Breast epithelium (tissue), 4 donors: ENCODE results near the gene EFCAB5. TPM values are rescaled to one million over a fixed set of nuclear protein-coding genes. Genes with fewer than 3 reads are reported as not detected.
A peak's percentile ranks its signal among the peaks of the same experiment; 100 is the strongest.

Experiments
- DNase-seq, 2 donors: peaks; one replicate each; pipeline ENCODE4 v3.0.0-alpha.2; 2019; ENCODE audit warnings: low spot score in 2 of 2
- H3K27ac ChIP-seq, 2 donors: fragments of 200-600 bp; sonication (generic) in 1 of 2; one replicate each; pipeline ENCODE4 v1.5.1; 2016 to 2019; ENCODE audit warnings: mild to moderate bottlenecking in 1 of 2
- H3K27me3 ChIP-seq, 2 donors: fragments of 200-600 bp; sonication (generic) in 1 of 2; one replicate each; pipeline versions ENCODE4 v1.5.1 to v1.6.0; 2017 to 2019; ENCODE audit warnings: control low read depth in 1 of 2, mild to moderate bottlenecking in 1 of 2
- H3K36me3 ChIP-seq: fragments of 200-600 bp; one replicate; pipeline ENCODE4 v1.5.1; 2019
- H3K4me1 ChIP-seq, 2 donors: fragments of 200-600 bp; sonication (generic); one replicate each; pipeline ENCODE4 v1.5.1; 2016 to 2019; ENCODE audit warnings: control low read depth in 1 of 2
- H3K4me3 ChIP-seq, 3 donors: fragments of 200-600 bp; sonication (generic); 1 replicate in 2 of 3; 2 replicates in 1 of 3; pipeline ENCODE4 v1.5.1; 2016 to 2019; ENCODE audit warnings: mild to moderate bottlenecking in 3 of 3, moderate library complexity in 2 of 3
- H3K9me3 ChIP-seq, 2 donors: fragments of 200-600 bp; sonication (generic) in 1 of 2; one replicate each; pipeline ENCODE4 v1.5.1; 2016 to 2019; ENCODE audit warnings: control low read depth in 1 of 2
- CTCF ChIP-seq, 3 donors: fragments of 450-650 bp; IDR thresholded peaks; one replicate each; pipeline ENCODE4 v1.5.1; 2016 to 2017; ENCODE audit warnings: antibody characterized with exemption in 3 of 3, mild to moderate bottlenecking in 3 of 3, moderate library complexity in 3 of 3
- POLR2A ChIP-seq: fragments of 450-650 bp; IDR thresholded peaks from one replicate; pipeline ENCODE4 v1.6.1; 2016; ENCODE audit warnings: antibody characterized with exemption, mild to moderate bottlenecking, moderate library complexity
- POLR2AphosphoS5 ChIP-seq, 3 donors: sonication (generic); formaldehyde crosslinking; IDR thresholded peaks; one replicate each; pipeline ENCODE4 v1.6.1; 2017; ENCODE audit warnings: antibody characterized with exemption in 3 of 3
- intact Hi-C: fragments of 100-400 bp; cut with DNase I; formaldehyde crosslinking; loops from one replicate; pipeline ENCODE4 v1.15.1; 2023; ENCODE audit warnings: low total_unique reads
- total RNA-seq, 3 donors: library from RNA; depleted of rRNA; stranded (reverse); fragments of >200 nt; gene quantifications; one replicate each; pipeline ENCODE4 v1.1.0, GENCODE V29; 2016

Gene EFCAB5
- total RNA-seq, 3 donors from 2014 or later: 0.29 to 0.80 TPM; not detected in 1

GRCh38 chr17:30093463-30094147 lies 152.2 kb downstream of the EFCAB5 start:
- Histone ChIP-seq H3K27me3 (no peaks in the 10 kb centered on the region), H3K27ac (no peak overlapping the region), H3K4me3 (no peak overlapping the region), H3K36me3 (no peaks in the 10 kb centered on the region), H3K4me1 (no peaks in the 10 kb centered on the region), H3K9me3 (no peaks in the 10 kb centered on the region)
- DNase-seq: no peak
- intact Hi-C loops: no loop called here
- peak; percentile 65 to 70 (median 65) for TF ChIP-seq CTCF (IDR thresholded peaks at IDR 0.05)
- no peak for TF ChIP-seq POLR2A

- H3K36me3 ChIP-seq: no peaks in the 10 kb centered on the region
- intact Hi-C loops: no loop called here
- no peak for DNase-seq
- H3K9me3 ChIP-seq: no peaks in the 10 kb centered on the region
- H3K27me3 ChIP-seq: no peaks in the 10 kb centered on the region
- H3K27ac ChIP-seq: no peak overlapping the region
- TF ChIP-seq POLR2A (no peak), POLR2AphosphoS5 (IDR thresholded peaks at IDR 0.05) (no peak), CTCF (IDR thresholded peaks at IDR 0.05) (peak in 1 of 3 donors; percentile 32)
- H3K4me3 ChIP-seq: no peak overlapping the region
- no peaks in the 10 kb centered on the region for H3K4me1 ChIP-seq
These were observed 154.2 kb downstream of the EFCAB5 start for GRCh38 chr17:30095507-30096244.

- TF ChIP-seq POLR2A (no peak), POLR2AphosphoS5 (IDR thresholded peaks at IDR 0.05) (no peak), CTCF (IDR thresholded peaks at IDR 0.05) (no peak)
- Histone ChIP-seq H3K27me3 (no peaks in the 10 kb centered on the region), H3K4me1 (no peaks in the 10 kb centered on the region), H3K9me3 (no peaks in the 10 kb centered on the region), H3K36me3 (no peaks in the 10 kb centered on the region), H3K4me3 (no peak overlapping the region), H3K27ac (no peak overlapping the region)
- intact Hi-C loops: no loop called here
- no peak for DNase-seq
These were observed 160.4 kb downstream of the EFCAB5 start for GRCh38 chr17:30101686-30102390.

GRCh38 chr17:30103921-30104320 lies 162.5 kb downstream of the EFCAB5 start:
- no peak overlapping the region for H3K27ac ChIP-seq
- H3K27me3 ChIP-seq: no peaks in the 10 kb centered on the region
- no peaks in the 10 kb centered on the region for H3K36me3 ChIP-seq
- no peaks in the 10 kb centered on the region for H3K9me3 ChIP-seq
- no peak for DNase-seq
- intact Hi-C loops: no loop called here
- no peaks in the 10 kb centered on the region for H3K4me1 ChIP-seq
- H3K4me3 ChIP-seq: no peak overlapping the region
- TF ChIP-seq POLR2AphosphoS5 (IDR thresholded peaks at IDR 0.05): no peak
- TF ChIP-seq POLR2A: no peak
- TF ChIP-seq CTCF (IDR thresholded peaks at IDR 0.05): no peak
